GM10266 (cell line): ENCODE measurements around the gene LIX1L.

Experiments
- DNase-seq: peaks from one replicate; pipeline ENCODE4 v3.0.0; 2012; ENCODE audit errors: extremely low spot score
- CTCF ChIP-seq: IDR thresholded peaks from 2 replicates; pipeline ENCODE4 v1.5.1; 2012; ENCODE audit warnings: mild to moderate bottlenecking, low read depth; ENCODE audit not compliant: control insufficient read depth, insufficient read depth; ENCODE audit errors: missing control alignments

Gene LIX1L

DNA sequence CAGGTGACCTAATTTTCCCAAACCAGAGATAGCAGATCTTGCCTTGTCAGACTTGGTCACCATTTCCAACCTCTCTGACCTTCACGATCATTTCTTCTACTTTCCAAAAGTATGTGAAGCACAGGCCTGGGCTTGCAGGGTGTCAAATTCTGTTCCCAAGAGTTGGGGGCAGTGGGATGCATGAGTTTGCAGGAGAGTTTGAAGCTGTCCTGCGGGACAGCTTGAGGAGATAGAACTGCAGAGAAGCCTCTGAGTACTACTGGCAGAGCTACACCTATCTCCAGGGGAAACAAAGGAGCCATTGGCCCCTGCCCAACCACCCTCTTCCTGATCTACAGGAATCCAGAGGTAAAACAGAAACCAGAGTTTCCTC, 27.3 kb upstream of the LIX1L start:
- TF ChIP-seq CTCF = no peak
- DNase-seq = no peak

DNA sequence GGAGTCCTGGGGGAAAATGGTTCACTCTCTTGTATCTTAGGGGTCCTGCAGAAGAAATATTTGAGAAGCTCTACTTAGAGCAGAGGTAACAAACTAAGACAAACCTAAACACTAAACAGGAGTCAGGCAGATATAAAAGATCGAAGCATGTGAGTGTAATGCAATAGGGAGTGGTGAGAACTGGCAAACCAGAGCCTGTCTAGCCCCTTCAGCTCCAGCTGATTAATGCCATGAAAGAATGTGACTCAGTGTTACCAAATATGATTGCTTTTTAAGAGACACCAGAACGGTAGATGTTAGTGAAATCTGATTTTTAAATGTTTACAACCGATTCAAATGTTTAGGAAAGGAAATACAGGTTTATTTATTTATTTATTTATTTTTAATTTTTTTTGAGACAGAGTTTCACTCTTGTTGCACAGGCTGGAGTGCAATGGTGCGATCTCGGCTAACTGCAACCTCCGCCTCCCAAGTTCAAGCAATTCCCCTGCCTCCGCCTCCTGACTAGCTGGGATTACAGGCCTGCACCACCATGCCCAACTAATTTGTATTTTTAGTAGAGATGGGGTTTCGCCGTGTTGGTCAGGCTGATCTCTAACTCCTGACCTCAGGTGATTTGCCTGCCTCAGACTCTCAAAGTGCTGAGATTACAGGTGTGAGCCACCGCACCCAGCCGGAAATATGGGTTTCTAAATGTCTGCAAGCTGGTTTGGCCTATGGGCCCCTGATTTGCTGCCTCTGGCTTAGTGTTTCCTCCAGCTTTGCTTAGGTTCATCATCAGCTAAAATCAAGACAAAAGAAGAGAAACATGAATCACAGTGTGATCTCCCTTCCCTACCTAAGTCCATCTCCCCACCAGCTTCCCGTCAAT, 26.4 kb upstream of the LIX1L start:
- TF ChIP-seq CTCF = no peak
- no peak for DNase-seq

DNA sequence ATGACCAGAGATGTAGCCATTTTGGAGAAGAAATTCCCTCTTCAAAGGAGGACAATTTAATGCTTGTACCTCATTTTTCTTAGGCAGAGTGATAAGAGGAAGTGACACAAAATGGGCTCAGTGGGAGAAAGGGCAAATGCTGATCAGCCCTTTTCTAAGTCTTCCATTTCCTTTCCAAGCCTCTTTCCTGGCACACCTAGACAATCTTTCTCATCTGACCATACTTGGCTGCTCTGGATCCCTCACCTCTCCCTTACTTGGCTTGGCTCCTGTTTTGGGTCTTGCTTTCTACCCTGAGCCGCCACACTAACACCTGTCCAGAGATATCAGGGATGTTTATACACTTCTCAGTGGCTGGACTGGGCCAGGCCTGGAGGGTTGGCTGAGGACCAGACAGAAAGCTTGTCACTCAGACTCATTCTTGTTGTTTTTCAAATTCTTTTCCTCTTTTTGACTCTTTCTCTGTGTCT, 25.4 kb upstream of the LIX1L start:
- DNase-seq = no peak
- TF ChIP-seq CTCF = no peak

GRCh38 chr1:145982010-145982723, 24.4 kb upstream of the LIX1L start:
- no peak for DNase-seq
- no peak for TF ChIP-seq CTCF

DNA sequence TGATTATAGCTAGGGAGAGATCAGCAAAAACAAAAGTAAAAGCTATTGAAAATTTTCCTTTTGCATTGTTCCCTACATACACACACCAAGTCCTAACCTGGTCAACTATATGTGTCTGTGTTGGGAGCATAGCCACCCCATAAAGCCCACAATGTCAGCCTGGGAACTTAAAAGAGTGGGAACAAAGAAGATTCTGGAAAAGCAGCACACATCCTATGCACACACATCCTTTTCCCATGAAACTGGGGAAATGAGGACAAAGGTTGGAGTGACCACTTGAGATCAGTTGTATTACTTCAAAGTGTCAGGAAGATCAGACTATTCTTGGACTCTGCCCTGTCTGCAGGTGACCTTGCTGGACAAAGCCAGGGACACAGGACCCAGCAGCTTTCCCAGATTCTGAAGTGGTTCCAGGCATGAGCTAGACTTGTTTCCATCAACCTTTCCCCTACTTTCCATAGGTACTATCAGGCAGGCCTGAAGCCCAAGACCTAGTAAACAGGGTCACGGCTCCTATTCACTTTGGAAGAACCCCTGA, 22.7 kb upstream of the LIX1L start:
- no peak for TF ChIP-seq CTCF
- DNase-seq = no peak

DNA sequence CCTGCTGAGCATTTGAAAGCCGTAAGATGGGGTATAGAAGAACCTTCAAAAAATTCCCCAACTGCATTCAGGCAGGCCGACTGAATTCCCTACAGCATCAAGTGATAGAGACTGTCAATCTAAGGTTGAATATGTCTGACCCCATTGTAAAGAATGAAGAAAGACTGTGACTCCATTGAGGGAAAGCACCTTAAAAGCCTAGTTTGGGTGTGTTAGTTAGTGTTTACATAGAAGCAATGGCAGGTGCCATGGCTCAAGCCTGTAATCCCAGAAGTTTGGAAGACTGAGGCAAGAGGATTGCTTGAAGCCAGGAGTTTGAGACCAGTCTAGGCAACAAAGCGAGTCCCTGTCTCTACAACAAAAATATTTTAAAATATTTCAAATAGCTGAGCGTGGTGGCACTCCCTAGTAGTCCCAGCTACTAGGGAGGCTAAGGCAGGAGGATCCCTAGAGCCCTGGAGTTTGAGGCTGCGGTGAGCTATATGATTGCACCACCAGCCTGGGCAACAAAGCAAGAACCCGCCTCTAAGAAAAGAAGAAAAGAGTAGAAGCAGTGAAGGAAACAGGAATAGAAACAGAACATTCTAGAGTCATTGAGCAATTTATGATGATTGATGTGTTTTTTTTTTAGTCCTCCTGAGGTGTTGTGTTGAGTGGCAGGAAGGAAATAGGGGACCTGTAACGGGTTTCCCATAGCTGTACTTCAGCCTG, 22.1 kb upstream of the LIX1L start:
- TF ChIP-seq CTCF = no peak
- DNase-seq = no peak
